Measurements from ENCODE around the gene RBFOX2.

Gene RBFOX2

GRCh38 chr22:35911877-35912276 is 116.7 kb downstream of the RBFOX2 start:
- no peaks in the 10 kb centered on the region for H3K36me3 ChIP-seq (ENCODE audit: insufficient read depth, low read length)
- no peaks in the 10 kb centered on the region for H4K20me1 ChIP-seq (ENCODE audit: insufficient read depth, low read length)
- no peak overlapping the region for H3K4me2 ChIP-seq (ENCODE audit: low read length)
- H2AFZ ChIP-seq (ENCODE audit: low read length) = no peak overlapping the region
- no peaks in the 10 kb centered on the region for H3K27me3 ChIP-seq (ENCODE audit: insufficient read depth, low read length)
- H3K9ac ChIP-seq (ENCODE audit: low read length) = no peak overlapping the region
- H3K4me3 ChIP-seq (ENCODE audit: low read depth, low read length, poor library complexity, severe bottlenecking) = no peak overlapping the region
- TF ChIP-seq CTCF (IDR thresholded peaks at IDR 0.05; ENCODE audit: low read length) (no peak), EZH2 (IDR thresholded peaks at IDR 0.05; ENCODE audit: borderline replicate concordance, low read length) (no peak)
- H3F3A ChIP-seq (ENCODE audit: insufficient read depth, low read length) = no peaks in the 10 kb centered on the region
- H3K79me2 ChIP-seq (ENCODE audit: insufficient read depth, low read length) = no peaks in the 10 kb centered on the region
- no peaks in the 10 kb centered on the region for H3K9me2 ChIP-seq (ENCODE audit: low read depth, low read length)
- H3K4me1 ChIP-seq (ENCODE audit: insufficient read depth, low read length, severe bottlenecking) = peaks cover 66% of the 10 kb centered on the region
- no peaks in the 10 kb centered on the region for H3K9me3 ChIP-seq (ENCODE audit: low read length)
- H3K27ac ChIP-seq (ENCODE audit: low read depth, low read length, poor library complexity, severe bottlenecking) = peak overlapping the region; percentile 60

GRCh38 chr22:35910926-35911325 is 117.7 kb downstream of the RBFOX2 start:
- H3K4me2 ChIP-seq (ENCODE audit: low read length) = no peak overlapping the region
- 0 out of 2 replicates have a peak, but pooled peaks cover 3% of the 10 kb centered on the region for H3F3A ChIP-seq (ENCODE audit: insufficient read depth, low read length)
- no peaks in the 10 kb centered on the region for H3K9me3 ChIP-seq (ENCODE audit: low read length)
- no peak overlapping the region for H3K4me3 ChIP-seq (ENCODE audit: low read depth, low read length, poor library complexity, severe bottlenecking)
- no peaks in the 10 kb centered on the region for H4K20me1 ChIP-seq (ENCODE audit: insufficient read depth, low read length)
- no peaks in the 10 kb centered on the region for H3K79me2 ChIP-seq (ENCODE audit: insufficient read depth, low read length)
- H3K9ac ChIP-seq (ENCODE audit: low read length) = no peak overlapping the region
- H3K27me3 ChIP-seq (ENCODE audit: insufficient read depth, low read length) = no peaks in the 10 kb centered on the region
- H3K27ac ChIP-seq (ENCODE audit: low read depth, low read length, poor library complexity, severe bottlenecking) = no peak overlapping the region
- TF ChIP-seq EZH2 (IDR thresholded peaks at IDR 0.05; ENCODE audit: borderline replicate concordance, low read length) (no peak), CTCF (IDR thresholded peaks at IDR 0.05; ENCODE audit: low read length) (no peak)
- H3K4me1 ChIP-seq (ENCODE audit: insufficient read depth, low read length, severe bottlenecking) = peaks cover 66% of the 10 kb centered on the region
- no peaks in the 10 kb centered on the region for H3K36me3 ChIP-seq (ENCODE audit: insufficient read depth, low read length)
- no peaks in the 10 kb centered on the region for H3K9me2 ChIP-seq (ENCODE audit: low read depth, low read length)
- H2AFZ ChIP-seq (ENCODE audit: low read length) = no peak overlapping the region

- Histone ChIP-seq H3K79me2 (ENCODE audit: insufficient read depth, low read length) (no peaks in the 10 kb centered on the region), H3F3A (ENCODE audit: insufficient read depth, low read length) (0 out of 2 replicates have a peak, but pooled peaks cover 9% of the 10 kb centered on the region), H3K9me3 (ENCODE audit: low read length) (no peaks in the 10 kb centered on the region), H3K4me3 (ENCODE audit: low read depth, low read length, poor library complexity, severe bottlenecking) (no peak overlapping the region), H4K20me1 (ENCODE audit: insufficient read depth, low read length) (no peaks in the 10 kb centered on the region), H3K27me3 (ENCODE audit: insufficient read depth, low read length) (no peaks in the 10 kb centered on the region), H3K4me1 (ENCODE audit: insufficient read depth, low read length, severe bottlenecking) (peaks cover 66% of the 10 kb centered on the region), H3K36me3 (ENCODE audit: insufficient read depth, low read length) (no peaks in the 10 kb centered on the region), H3K9me2 (ENCODE audit: low read depth, low read length) (no peaks in the 10 kb centered on the region), H3K4me2 (ENCODE audit: low read length) (no peak overlapping the region), H2AFZ (ENCODE audit: low read length) (no peak overlapping the region), H3K9ac (ENCODE audit: low read length) (no peak overlapping the region), H3K27ac (ENCODE audit: low read depth, low read length, poor library complexity, severe bottlenecking) (no peak overlapping the region)
- no peak for TF ChIP-seq CTCF (IDR thresholded peaks at IDR 0.05; ENCODE audit: low read length)
- TF ChIP-seq EZH2 (IDR thresholded peaks at IDR 0.05; ENCODE audit: borderline replicate concordance, low read length) = no peak
These were observed 118.4 kb downstream of the RBFOX2 start for GRCh38 chr22:35910003-35910769.

Measured in OCI-LY1 (cell line).